Measurements from ENCODE around the gene RUFY2.

Gene RUFY2

DNA sequence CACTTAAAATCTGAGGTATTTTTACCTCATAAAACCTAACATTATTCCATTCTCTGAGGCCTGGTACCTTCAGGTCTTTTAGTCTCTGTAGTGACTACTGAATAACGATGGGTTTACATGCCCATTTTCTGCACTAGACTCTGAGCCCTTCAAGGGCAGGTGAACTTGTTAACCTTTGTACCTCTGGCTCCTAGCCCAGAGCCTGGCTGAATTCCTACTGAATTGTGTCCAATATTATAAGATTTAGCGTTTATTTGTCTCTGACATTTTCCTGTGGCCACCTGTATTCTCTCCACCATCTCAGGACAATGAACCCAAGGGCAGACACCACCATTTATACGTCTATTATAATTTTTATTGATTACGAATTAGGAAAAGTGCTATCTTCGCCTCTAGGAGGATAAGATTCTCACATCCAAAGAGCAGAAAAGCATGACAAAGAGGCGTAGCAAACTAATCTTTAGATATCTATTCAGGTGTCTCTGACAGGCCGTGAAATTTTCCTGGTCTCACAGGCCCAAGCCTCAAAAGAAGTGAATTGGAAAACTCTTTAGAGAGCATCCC, 103.1 kb downstream of the RUFY2 start:
- Histone ChIP-seq H4K20me1 (ENCODE audit: insufficient read depth) (no peaks in the 10 kb centered on the region), H3K4me3 (IDR thresholded peaks at IDR 0.05; ENCODE audit: insufficient read depth, low read depth, low read length) (no peak overlapping the region), H3K27ac (no peak overlapping the region), H2AFZ (ENCODE audit: low read depth) (no peak overlapping the region), H3K9ac (no peak overlapping the region), H3K27me3 (ENCODE audit: insufficient read depth, low read depth) (no peaks in the 10 kb centered on the region), H3K79me2 (ENCODE audit: insufficient read depth, low read depth) (no peaks in the 10 kb centered on the region), H3K4me1 (ENCODE audit: low read depth, poor library complexity, severe bottlenecking) (peaks cover 12% of the 10 kb centered on the region), H3K4me2 (no peak overlapping the region), H3K36me3 (ENCODE audit: insufficient read depth) (no peaks in the 10 kb centered on the region)
- TF ChIP-seq, protein P1, sequence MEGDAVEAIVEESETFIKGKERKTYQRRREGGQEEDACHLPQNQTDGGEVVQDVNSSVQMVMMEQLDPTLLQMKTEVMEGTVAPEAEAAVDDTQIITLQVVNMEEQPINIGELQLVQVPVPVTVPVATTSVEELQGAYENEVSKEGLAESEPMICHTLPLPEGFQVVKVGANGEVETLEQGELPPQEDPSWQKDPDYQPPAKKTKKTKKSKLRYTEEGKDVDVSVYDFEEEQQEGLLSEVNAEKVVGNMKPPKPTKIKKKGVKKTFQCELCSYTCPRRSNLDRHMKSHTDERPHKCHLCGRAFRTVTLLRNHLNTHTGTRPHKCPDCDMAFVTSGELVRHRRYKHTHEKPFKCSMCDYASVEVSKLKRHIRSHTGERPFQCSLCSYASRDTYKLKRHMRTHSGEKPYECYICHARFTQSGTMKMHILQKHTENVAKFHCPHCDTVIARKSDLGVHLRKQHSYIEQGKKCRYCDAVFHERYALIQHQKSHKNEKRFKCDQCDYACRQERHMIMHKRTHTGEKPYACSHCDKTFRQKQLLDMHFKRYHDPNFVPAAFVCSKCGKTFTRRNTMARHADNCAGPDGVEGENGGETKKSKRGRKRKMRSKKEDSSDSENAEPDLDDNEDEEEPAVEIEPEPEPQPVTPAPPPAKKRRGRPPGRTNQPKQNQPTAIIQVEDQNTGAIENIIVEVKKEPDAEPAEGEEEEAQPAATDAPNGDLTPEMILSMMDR (conservative IDR thresholded peaks at IDR 0.05; ENCODE audit: low read depth, low read length), result no peak

DNA sequence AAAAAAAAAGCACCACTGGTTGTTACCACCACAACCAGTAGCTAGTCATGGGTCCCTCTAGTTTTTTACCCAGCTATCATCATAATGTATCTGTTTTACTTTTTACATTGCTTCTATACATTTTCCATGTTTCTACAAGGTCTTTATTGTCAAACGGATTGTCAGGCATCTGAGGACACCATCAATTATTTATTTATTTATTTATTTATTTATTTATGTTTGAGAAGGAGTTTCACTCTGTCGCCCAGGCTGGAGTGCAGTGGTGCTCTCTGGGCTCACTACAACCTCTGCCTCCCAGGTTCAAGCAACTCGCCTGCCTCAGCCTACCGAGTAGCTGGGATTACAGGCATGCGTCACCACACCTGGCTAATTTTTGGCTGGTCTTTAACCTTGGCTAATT, 104.2 kb downstream of the RUFY2 start:
- no peak overlapping the region for H3K9ac ChIP-seq
- H3K27ac ChIP-seq, result no peak overlapping the region
- H3K27me3 ChIP-seq (ENCODE audit: insufficient read depth, low read depth), result no peaks in the 10 kb centered on the region
- H3K4me2 ChIP-seq, result no peak overlapping the region
- H4K20me1 ChIP-seq (ENCODE audit: insufficient read depth), result no peaks in the 10 kb centered on the region
- H3K36me3 ChIP-seq (ENCODE audit: insufficient read depth), result no peaks in the 10 kb centered on the region
- no peaks in the 10 kb centered on the region for H3K79me2 ChIP-seq (ENCODE audit: insufficient read depth, low read depth)
- H3K4me1 ChIP-seq (ENCODE audit: low read depth, poor library complexity, severe bottlenecking), result peaks cover 12% of the 10 kb centered on the region
- TF ChIP-seq, protein P1 (conservative IDR thresholded peaks at IDR 0.05; ENCODE audit: low read depth, low read length), result no peak
- no peak overlapping the region for H3K4me3 ChIP-seq (IDR thresholded peaks at IDR 0.05; ENCODE audit: insufficient read depth, low read depth, low read length)
- H2AFZ ChIP-seq (ENCODE audit: low read depth), result no peak overlapping the region

DNA sequence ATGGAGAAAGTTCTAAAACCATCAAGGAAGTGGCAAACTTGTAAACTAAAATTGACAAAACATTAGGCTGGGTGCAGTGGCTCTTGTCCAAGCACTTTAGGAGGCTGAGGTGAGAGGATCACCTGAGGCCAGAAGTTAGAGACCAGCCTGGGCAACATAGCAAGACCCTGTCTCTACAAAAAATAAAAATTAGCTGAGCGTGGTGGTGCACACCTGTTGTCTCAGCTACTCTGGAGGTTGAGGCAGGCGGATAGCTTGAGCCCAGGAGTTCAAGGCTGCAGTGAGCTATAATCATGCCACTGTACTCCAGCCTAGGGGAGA, 104.6 kb downstream of the RUFY2 start:
- H3K27me3 ChIP-seq (ENCODE audit: insufficient read depth, low read depth), result no peaks in the 10 kb centered on the region
- TF ChIP-seq, protein P1 (conservative IDR thresholded peaks at IDR 0.05; ENCODE audit: low read depth, low read length), result peak; percentile 14
- no peaks in the 10 kb centered on the region for H3K79me2 ChIP-seq (ENCODE audit: insufficient read depth, low read depth)
- no peak overlapping the region for H2AFZ ChIP-seq (ENCODE audit: low read depth)
- no peak overlapping the region for H3K4me3 ChIP-seq (IDR thresholded peaks at IDR 0.05; ENCODE audit: insufficient read depth, low read depth, low read length)
- H3K27ac ChIP-seq, result no peak overlapping the region
- no peak overlapping the region for H3K4me2 ChIP-seq
- no peak overlapping the region for H3K9ac ChIP-seq
- H3K36me3 ChIP-seq (ENCODE audit: insufficient read depth), result no peaks in the 10 kb centered on the region
- no peaks in the 10 kb centered on the region for H4K20me1 ChIP-seq (ENCODE audit: insufficient read depth)
- H3K4me1 ChIP-seq (ENCODE audit: low read depth, poor library complexity, severe bottlenecking), result peaks cover 12% of the 10 kb centered on the region

DNA sequence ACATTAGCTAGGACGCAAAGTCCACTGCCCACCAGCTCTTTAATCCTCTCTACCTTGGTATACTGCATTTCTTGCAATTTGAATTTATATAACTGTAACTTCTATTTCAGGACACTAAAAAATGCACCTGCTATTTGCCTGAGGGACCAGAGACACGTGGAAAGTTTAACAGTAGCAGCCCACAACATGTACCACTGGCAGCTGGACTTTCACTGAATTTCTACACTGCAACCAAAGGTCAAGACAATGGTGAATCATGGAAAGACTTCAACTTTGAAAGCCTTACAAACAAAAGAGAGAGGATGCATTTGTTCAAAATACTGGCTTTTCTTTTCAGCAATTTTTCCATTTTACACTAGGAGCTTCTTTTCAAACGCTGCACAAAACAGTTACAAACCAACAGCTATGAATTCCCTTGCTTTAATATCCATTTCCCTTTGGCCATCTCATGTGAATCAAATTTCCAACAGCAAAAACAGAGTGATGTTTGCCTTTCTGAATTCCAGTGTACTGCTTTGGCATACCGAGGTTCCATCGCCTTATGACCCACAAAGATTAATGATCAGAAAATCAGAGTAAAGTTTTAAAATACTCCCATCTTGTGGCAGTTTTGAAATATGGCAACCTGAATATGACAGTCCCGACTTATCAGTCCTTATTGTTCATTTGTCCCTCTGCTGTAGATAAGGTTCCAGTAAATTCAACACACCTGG, 105.1 kb downstream of the RUFY2 start:
- no peak overlapping the region for H3K9ac ChIP-seq
- TF ChIP-seq, protein P1 (conservative IDR thresholded peaks at IDR 0.05; ENCODE audit: low read depth, low read length), result peak; percentile 79
- no peak overlapping the region for H3K4me2 ChIP-seq
- H2AFZ ChIP-seq (ENCODE audit: low read depth), result no peak overlapping the region
- peaks cover 12% of the 10 kb centered on the region for H3K4me1 ChIP-seq (ENCODE audit: low read depth, poor library complexity, severe bottlenecking)
- no peak overlapping the region for H3K4me3 ChIP-seq (IDR thresholded peaks at IDR 0.05; ENCODE audit: insufficient read depth, low read depth, low read length)
- H3K27ac ChIP-seq, result no peak overlapping the region
- no peaks in the 10 kb centered on the region for H4K20me1 ChIP-seq (ENCODE audit: insufficient read depth)
- no peaks in the 10 kb centered on the region for H3K27me3 ChIP-seq (ENCODE audit: insufficient read depth, low read depth)
- H3K36me3 ChIP-seq (ENCODE audit: insufficient read depth), result no peaks in the 10 kb centered on the region
- no peaks in the 10 kb centered on the region for H3K79me2 ChIP-seq (ENCODE audit: insufficient read depth, low read depth)
